ENCODE results near the gene TNFRSF6B. TPM values are rescaled to one million over a fixed set of nuclear protein-coding genes. Genes with fewer than 3 reads are reported as not detected.
"Not testable (repeated sequence)": the region's sequence is repeated elsewhere in the genome, so short reads cannot be mapped to it uniquely, and the experiment has no call there.

TNFRSF6B gene
- total RNA-seq, 1 donor from 2014 or later = 0.99 TPM

GRCh38 chr20:63657260-63657936 is 39.1 kb upstream of the TNFRSF6B start:
- peaks cover 20% of the 10 kb centered on the region for H3K4me1 Mint-ChIP-seq (ENCODE audit: low read depth)
- peaks cover 4% of the 10 kb centered on the region for H3K36me3 Mint-ChIP-seq (ENCODE audit: low read depth)
- no peaks in the 10 kb centered on the region for H3K9me3 Mint-ChIP-seq (ENCODE audit: low read depth)
- H3K27ac Mint-ChIP-seq (ENCODE audit: unreplicated experiment) = peak overlapping the region; percentile 65
- H3K4me3 Mint-ChIP-seq (ENCODE audit: unreplicated experiment) = peak overlapping the region; percentile 97
- H3K27me3 Mint-ChIP-seq (ENCODE audit: low read depth) = no peaks in the 10 kb centered on the region
- TF ChIP-seq, protein P1, sequence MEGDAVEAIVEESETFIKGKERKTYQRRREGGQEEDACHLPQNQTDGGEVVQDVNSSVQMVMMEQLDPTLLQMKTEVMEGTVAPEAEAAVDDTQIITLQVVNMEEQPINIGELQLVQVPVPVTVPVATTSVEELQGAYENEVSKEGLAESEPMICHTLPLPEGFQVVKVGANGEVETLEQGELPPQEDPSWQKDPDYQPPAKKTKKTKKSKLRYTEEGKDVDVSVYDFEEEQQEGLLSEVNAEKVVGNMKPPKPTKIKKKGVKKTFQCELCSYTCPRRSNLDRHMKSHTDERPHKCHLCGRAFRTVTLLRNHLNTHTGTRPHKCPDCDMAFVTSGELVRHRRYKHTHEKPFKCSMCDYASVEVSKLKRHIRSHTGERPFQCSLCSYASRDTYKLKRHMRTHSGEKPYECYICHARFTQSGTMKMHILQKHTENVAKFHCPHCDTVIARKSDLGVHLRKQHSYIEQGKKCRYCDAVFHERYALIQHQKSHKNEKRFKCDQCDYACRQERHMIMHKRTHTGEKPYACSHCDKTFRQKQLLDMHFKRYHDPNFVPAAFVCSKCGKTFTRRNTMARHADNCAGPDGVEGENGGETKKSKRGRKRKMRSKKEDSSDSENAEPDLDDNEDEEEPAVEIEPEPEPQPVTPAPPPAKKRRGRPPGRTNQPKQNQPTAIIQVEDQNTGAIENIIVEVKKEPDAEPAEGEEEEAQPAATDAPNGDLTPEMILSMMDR (IDR thresholded peaks at IDR 0.05) = no peak
- peak; percentile 77 for DNase-seq (ENCODE audit: low spot score)

DNA sequence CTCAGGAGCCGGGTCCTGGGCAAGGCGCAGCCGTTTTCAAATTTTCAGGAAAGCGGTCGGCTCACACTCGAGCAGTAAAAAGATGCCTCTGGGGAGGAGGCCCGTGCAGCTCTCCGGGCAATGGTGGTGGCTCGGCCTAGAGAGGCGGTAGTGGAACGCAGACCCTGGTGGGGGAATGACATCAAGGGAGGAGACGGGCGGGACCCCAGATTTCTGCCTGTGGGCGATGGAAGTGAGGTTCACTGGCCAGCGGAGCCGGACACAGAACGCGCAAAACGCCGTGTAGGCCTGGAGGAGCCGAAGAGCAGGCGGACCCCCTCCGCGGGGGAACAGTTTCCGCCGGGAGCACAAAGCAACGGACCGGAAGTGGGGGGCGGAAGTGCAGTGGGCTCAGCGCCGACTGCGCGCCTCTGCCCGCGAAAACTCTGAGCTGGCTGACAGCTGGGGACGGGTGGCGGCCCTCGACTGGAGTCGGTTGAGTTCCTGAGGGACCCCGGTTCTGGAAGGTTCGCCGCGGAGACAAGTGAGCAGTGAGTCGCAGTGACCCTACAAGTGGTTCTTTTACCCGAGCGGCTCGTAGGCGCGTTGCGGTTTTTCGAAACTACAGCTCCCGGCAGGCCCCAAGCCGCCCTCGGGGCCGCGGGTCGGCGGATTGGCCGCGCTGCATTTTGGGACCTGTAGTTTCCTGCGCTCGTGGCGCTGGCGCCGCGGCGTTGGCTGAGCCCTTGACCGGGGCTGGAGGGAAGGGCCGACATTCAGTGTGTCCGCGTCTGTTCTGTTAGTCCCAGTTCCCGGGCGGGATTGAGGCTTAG is 38.3 kb upstream of the TNFRSF6B start, which contains the start of gene RTEL1:
RTEL1 (plus strand) TSS at position 376 of the 812 bp plus-strand sequence. CDS start 1,091 bp downstream, outside the sequence.
- H3K27me3 Mint-ChIP-seq (ENCODE audit: low read depth) = no peaks in the 10 kb centered on the region
- H3K9me3 Mint-ChIP-seq (ENCODE audit: low read depth) = no peaks in the 10 kb centered on the region
- H3K36me3 Mint-ChIP-seq (ENCODE audit: low read depth) = peaks cover 4% of the 10 kb centered on the region
- DNase-seq (ENCODE audit: low spot score) = peak; percentile 95
- TF ChIP-seq, protein P1 (IDR thresholded peaks at IDR 0.05) = no peak
- H3K4me1 Mint-ChIP-seq (ENCODE audit: low read depth) = peaks cover 20% of the 10 kb centered on the region
- peak within 1 kb of the TSS; percentile 97 for H3K4me3 Mint-ChIP-seq (ENCODE audit: unreplicated experiment)
- peak within 1 kb of the TSS; percentile 95 for H3K27ac Mint-ChIP-seq (ENCODE audit: unreplicated experiment)

DNA sequence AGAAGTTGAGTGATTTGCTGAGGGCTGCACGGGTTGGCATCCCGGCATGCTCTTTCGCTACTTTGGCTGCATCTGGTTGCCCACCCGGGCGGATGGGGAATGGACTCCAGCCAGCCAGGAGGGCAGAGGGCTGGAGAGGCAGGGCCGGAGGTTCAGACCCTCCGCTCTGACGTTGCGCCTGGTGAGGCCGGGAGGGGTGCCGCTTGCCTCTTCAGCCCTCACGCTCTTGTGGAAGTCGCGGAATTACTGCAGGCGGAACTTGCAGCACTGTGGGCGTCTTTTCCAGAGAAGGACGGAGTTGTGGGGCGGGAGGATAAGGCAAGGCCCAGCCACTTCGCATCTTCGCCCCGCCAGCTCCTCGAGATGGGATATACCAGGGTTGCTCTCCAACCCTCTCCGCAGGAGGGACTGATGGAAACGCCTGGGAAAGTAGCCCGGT is 37.7 kb upstream of the TNFRSF6B start:
- TF ChIP-seq, protein P1 (IDR thresholded peaks at IDR 0.05) = no peak
- H3K36me3 Mint-ChIP-seq (ENCODE audit: low read depth) = peaks cover 4% of the 10 kb centered on the region
- peaks cover 20% of the 10 kb centered on the region for H3K4me1 Mint-ChIP-seq (ENCODE audit: low read depth)
- H3K27ac Mint-ChIP-seq (ENCODE audit: unreplicated experiment) = peak overlapping the region; percentile 95
- H3K9me3 Mint-ChIP-seq (ENCODE audit: low read depth) = no peaks in the 10 kb centered on the region
- peak; percentile 70 for DNase-seq (ENCODE audit: low spot score)
- H3K4me3 Mint-ChIP-seq (ENCODE audit: unreplicated experiment) = peak overlapping the region; percentile 97
- H3K27me3 Mint-ChIP-seq (ENCODE audit: low read depth) = no peaks in the 10 kb centered on the region

- Mint-ChIP-seq H3K4me1 (ENCODE audit: low read depth) (peaks cover 20% of the 10 kb centered on the region), H3K4me3 (ENCODE audit: unreplicated experiment) (peak overlapping the region; percentile 97), H3K9me3 (ENCODE audit: low read depth) (no peaks in the 10 kb centered on the region), H3K27me3 (ENCODE audit: low read depth) (no peaks in the 10 kb centered on the region), H3K36me3 (ENCODE audit: low read depth) (peaks cover 4% of the 10 kb centered on the region), H3K27ac (ENCODE audit: unreplicated experiment) (peak overlapping the region; percentile 95)
- TF ChIP-seq, protein P1 (IDR thresholded peaks at IDR 0.05) = no peak
- DNase-seq (ENCODE audit: low spot score) = peak; percentile 76
Measured at GRCh38 chr20:63659370-63659769, 37.1 kb upstream of the TNFRSF6B start.

DNA sequence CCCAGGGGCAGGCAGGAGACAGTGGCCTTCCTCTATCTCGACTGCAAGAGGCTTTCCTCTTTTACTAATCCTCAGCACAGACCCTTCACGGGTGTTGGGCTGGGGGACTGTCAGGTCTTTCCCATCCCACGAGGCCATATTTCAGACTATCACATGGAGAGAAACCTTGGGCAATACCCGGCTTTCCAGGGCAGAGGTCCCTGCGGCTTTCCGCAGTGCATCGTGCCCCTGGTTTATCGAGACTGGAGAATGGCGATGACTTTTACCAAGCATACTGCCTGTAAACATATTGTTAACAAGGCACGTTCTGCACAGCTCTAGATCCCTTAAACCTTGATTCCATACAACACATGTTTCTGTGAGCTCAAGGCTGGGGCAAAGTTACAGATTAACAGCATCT is 36.3 kb upstream of the TNFRSF6B start:
- H3K27ac Mint-ChIP-seq (ENCODE audit: unreplicated experiment); H3K9me3 Mint-ChIP-seq (ENCODE audit: low read depth): not testable (repeated sequence)

More for the DNA sequence above, 36.3 kb upstream of the TNFRSF6B start:
- DNase-seq (ENCODE audit: low spot score); H3K27me3 Mint-ChIP-seq (ENCODE audit: low read depth); H3K36me3 Mint-ChIP-seq (ENCODE audit: low read depth): not testable (repeated sequence)
- Mint-ChIP-seq H3K4me3 (ENCODE audit: unreplicated experiment) (peak overlapping the region; percentile 97), H3K4me1 (ENCODE audit: low read depth) (peaks cover 20% of the 10 kb centered on the region)

Measured in chondrocyte (in vitro differentiated cells).